H1 (cell line): ENCODE measurements around the gene PFDN4. TPM values are rescaled to one million over a fixed set of nuclear protein-coding genes. Genes with fewer than 3 reads are reported as not detected.
"Not testable (repeated sequence)": the region's sequence is repeated elsewhere in the genome, so short reads cannot be mapped to it uniquely, and the experiment has no call there.

ENCODE experiments used
- CTCF ChIA-PET: fragments of 300-600 bp; sonication (Branson Sonifier 250); formaldehyde crosslinking; loops from one replicate; lab custom pipeline; 2021; ENCODE audit not compliant: partially characterized antibody; lab: Charles Lee
- POLR2A ChIA-PET: fragments of 300-600 bp; sonication (Branson Sonifier 250); formaldehyde crosslinking; loops from one replicate; lab custom pipeline; 2021; ENCODE audit warnings: inconsistent platforms; ENCODE audit not compliant: partially characterized antibody; lab: Charles Lee
- DNase-seq, 2 experiments: peaks; one replicate each; pipeline versions ENCODE4 v3.0.0 to v3.0.0-alpha.2; 2010 to 2022; ENCODE audit warnings: low spot score in 2 of 2, low read depth in 1 of 2, mixed read lengths in 1 of 2
- FAIRE-seq: peaks from 2 replicates; lab custom pipeline; 2011; peaks lifted over from hg19 to GRCh38; lab: Jason Lieb, UNC
- H2AFZ ChIP-seq: 2 replicates; pipeline ENCODE4 v1.8.1; 2012; ENCODE audit warnings: low read length, inconsistent platforms
- H2AK5ac ChIP-seq: 2 replicates; pipeline ENCODE4 v1.6.1; 2013; ENCODE audit warnings: low read depth, low read length
- H2BK120ac ChIP-seq: replicated peaks from 2 replicates; pipeline ENCODE3; 2013; ENCODE audit warnings: low read depth, low read length, inconsistent platforms
- H2BK12ac ChIP-seq: 2 replicates; pipeline ENCODE4 v1.6.1; 2013; ENCODE audit warnings: low read depth, low read length
- H2BK15ac ChIP-seq: 2 replicates; pipeline ENCODE4 v1.6.1; 2013; ENCODE audit warnings: low read length
- H2BK20ac ChIP-seq: 2 replicates; pipeline ENCODE4 v1.6.1; 2013; ENCODE audit warnings: low read length
- H2BK5ac ChIP-seq: 2 replicates; pipeline ENCODE4 v1.6.1; 2013; ENCODE audit warnings: low read depth, low read length
- H3K14ac ChIP-seq: 2 replicates; pipeline ENCODE4 v1.6.1; 2013; ENCODE audit warnings: inconsistent platforms; ENCODE audit not compliant: insufficient read length
- H3K18ac ChIP-seq: 2 replicates; pipeline ENCODE4 v1.6.1; 2013; ENCODE audit warnings: low read length; ENCODE audit errors: extremely low read depth
- H3K23ac ChIP-seq: 2 replicates; pipeline ENCODE4 v1.6.1; 2013; ENCODE audit warnings: inconsistent platforms; ENCODE audit not compliant: insufficient read length
- H3K23me2 ChIP-seq: 2 replicates; pipeline ENCODE4 v1.6.1; 2013; ENCODE audit warnings: low read depth, low read length
- H3K27ac ChIP-seq: 2 replicates; pipeline ENCODE4 v1.6.1; 2011; ENCODE audit warnings: low read depth, low read length, inconsistent platforms
- H3K27me3 ChIP-seq, 4 experiments: replicated peaks in 1 of 4; 1 replicate in 1 of 4; 2 replicates in 3 of 4; pipeline versions ENCODE4 v1.6.1 to v1.8.1; 2011 to 2013; ENCODE audit warnings: low read length in 3 of 4, mild to moderate bottlenecking in 3 of 4, inconsistent platforms in 2 of 4, mixed read lengths in 2 of 4, moderate library complexity in 1 of 4; ENCODE audit not compliant: control insufficient read depth in 3 of 4, insufficient read depth in 3 of 4; ENCODE audit errors: extremely low read depth in 1 of 4
- H3K36me3 ChIP-seq, 4 experiments: 2 replicates each; pipeline versions ENCODE4 v1.6.1 to v1.8.1; 2011 to 2013; ENCODE audit warnings: mild to moderate bottlenecking in 4 of 4, low read length in 3 of 4, moderate library complexity in 2 of 4, control low read depth in 1 of 4, inconsistent platforms in 1 of 4; ENCODE audit not compliant: insufficient read depth in 4 of 4, control insufficient read depth in 2 of 4
- H3K4ac ChIP-seq: replicated peaks from 2 replicates; pipeline ENCODE3; 2013; ENCODE audit warnings: low read length, low read depth, mixed read lengths, inconsistent platforms; ENCODE audit not compliant: insufficient read length
- H3K4me1 ChIP-seq, 4 experiments: replicated peaks in 1 of 4; 1 replicate in 1 of 4; 2 replicates in 3 of 4; pipeline versions ENCODE4 v1.6.1 to v1.8.1; 2011 to 2013; ENCODE audit warnings: low read length in 3 of 4, inconsistent platforms in 2 of 4, mixed read lengths in 1 of 4; ENCODE audit not compliant: insufficient read depth in 4 of 4, control insufficient read depth in 3 of 4
- H3K4me2 ChIP-seq, 2 experiments: 2 replicates each; pipeline versions ENCODE4 v1.6.1 to v1.8.1; 2011 to 2013; ENCODE audit warnings: low read depth in 2 of 2, low read length in 2 of 2, control low read depth in 1 of 2, inconsistent platforms in 1 of 2, mild to moderate bottlenecking in 1 of 2; ENCODE audit not compliant: insufficient read depth in 1 of 2
- H3K4me3 ChIP-seq, 4 experiments: fragments of 200-600, 300-600 bp in 1 of 4; sonication (generic), shearing (Covaris generic), sonication (Bioruptor Twin) in 1 of 4; 2 replicates each; pipeline versions ENCODE4 v1.5.1 to v1.8.1; 2011 to 2016; ENCODE audit warnings: low read length in 4 of 4, low read depth in 3 of 4, control low read depth in 2 of 4, inconsistent platforms in 2 of 4, mild to moderate bottlenecking in 2 of 4, mixed read lengths in 1 of 4, moderate library complexity in 1 of 4; ENCODE audit not compliant: insufficient read depth in 2 of 4; ENCODE audit errors: extremely low read depth in 1 of 4
- H3K56ac ChIP-seq: replicated peaks from 2 replicates; pipeline ENCODE3; 2013; ENCODE audit warnings: low read depth, mild to moderate bottlenecking, mixed read lengths, low read length, inconsistent platforms; ENCODE audit not compliant: insufficient read length
- H3K79me1 ChIP-seq: 2 replicates; pipeline ENCODE4 v1.6.1; 2013; ENCODE audit warnings: low read depth, low read length, control low read depth
- H3K79me2 ChIP-seq, 2 experiments: 2 replicates each; pipeline versions ENCODE4 v1.6.1 to v1.8.1; 2012 to 2013; ENCODE audit warnings: low read length in 2 of 2, mild to moderate bottlenecking in 2 of 2, inconsistent platforms in 1 of 2; ENCODE audit not compliant: insufficient read depth in 2 of 2, control insufficient read depth in 1 of 2
- H3K9ac ChIP-seq, 4 experiments: replicated peaks in 1 of 4; 1 replicate in 1 of 4; 2 replicates in 3 of 4; pipeline versions ENCODE4 v1.6.1 to v1.8.1; 2011 to 2013; ENCODE audit warnings: low read depth in 3 of 4, low read length in 3 of 4, control low read depth in 2 of 4, mild to moderate bottlenecking in 2 of 4, moderate library complexity in 2 of 4, inconsistent platforms in 1 of 4; ENCODE audit errors: extremely low read depth in 1 of 4
- H3K9me3 ChIP-seq, 2 experiments: 2 replicates each; pipeline versions ENCODE4 v1.6.1 to v1.8.1; 2012 to 2013; ENCODE audit warnings: mild to moderate bottlenecking in 2 of 2, moderate library complexity in 2 of 2, control low read depth in 1 of 2, inconsistent platforms in 1 of 2, low read depth in 1 of 2, low read length in 1 of 2, mixed read lengths in 1 of 2; ENCODE audit not compliant: insufficient read depth in 2 of 2
- H4K20me1 ChIP-seq, 2 experiments: replicated peaks in 1 of 2; 2 replicates each; pipeline versions ENCODE3 to v1.8.1; 2011 to 2013; ENCODE audit warnings: inconsistent platforms in 2 of 2, low read length in 2 of 2, mild to moderate bottlenecking in 1 of 2; ENCODE audit not compliant: insufficient read depth in 2 of 2, control insufficient read depth in 1 of 2
- H4K5ac ChIP-seq: 2 replicates; pipeline ENCODE4 v1.6.1; 2013; ENCODE audit warnings: low read length, low read depth, mixed read lengths, inconsistent platforms; ENCODE audit not compliant: insufficient read length
- H4K8ac ChIP-seq: 2 replicates; pipeline ENCODE4 v1.8.0; 2013; ENCODE audit warnings: mild to moderate bottlenecking, moderate library complexity, low read length, inconsistent platforms; ENCODE audit not compliant: insufficient read depth; ENCODE audit errors: extremely low read depth
- H4K91ac ChIP-seq: replicated peaks from 2 replicates; pipeline ENCODE3; 2013; ENCODE audit warnings: low read length, mixed read lengths, inconsistent platforms; ENCODE audit not compliant: insufficient read length
- BACH1 ChIP-seq: IDR thresholded peaks from 2 replicates; pipeline ENCODE4 v1.6.1; 2012; ENCODE audit warnings: low read length, improper control_type of control experiment
- CBX8 ChIP-seq: fragments of 300-800, 300-1000 bp; sonication (generic); IDR thresholded peaks from 2 replicates; pipeline ENCODE4 v1.7.1; 2016; ENCODE audit warnings: low read depth, low read length, borderline replicate concordance
- CHD2 ChIP-seq: IDR thresholded peaks from 2 replicates; pipeline ENCODE4 v1.6.1; 2012; ENCODE audit warnings: low read length, improper control_type of control experiment
- GTF2F1 ChIP-seq: IDR thresholded peaks from 2 replicates; pipeline ENCODE4 v1.6.1; 2012; ENCODE audit warnings: low read depth, low read length, improper control_type of control experiment, borderline replicate concordance
- KDM1A ChIP-seq: fragments of 200-600, 300-600 bp; sonication (generic); IDR thresholded peaks from 2 replicates; pipeline ENCODE4 v1.7.1; 2016; ENCODE audit warnings: mild to moderate bottlenecking, low read length, borderline replicate concordance
- NRF1 ChIP-seq: IDR thresholded peaks from 2 replicates; pipeline ENCODE4 v1.6.1; 2011; ENCODE audit warnings: mild to moderate bottlenecking, low read depth, low read length, improper control_type of control experiment
- POLR2AphosphoS5 ChIP-seq: IDR thresholded peaks from 2 replicates; pipeline ENCODE4 v1.6.1; 2011; ENCODE audit warnings: low read depth, low read length
- WGBS, 2 experiments: shearing (Covaris generic) in 1 of 2; methylation state at CpG; one replicate each; pipeline versions ENCODE4 v1.1.6 to v1.1.7; 2013 to 2015; ENCODE audit warnings: low lambda C conversion rate in 2 of 2, mixed read lengths in 2 of 2, inconsistent platforms in 1 of 2, low coverage in 1 of 2, missing lambda C conversion rate in 1 of 2; ENCODE audit not compliant: insufficient replicate concordance in 2 of 2, insufficient coverage in 1 of 2, insufficient read length in 1 of 2; ENCODE audit errors: extremely low coverage in 1 of 2, missing lambda C conversion rate in 1 of 2; 5-methylcytosine and 5-hydroxymethylcytosine counted together
- polyA plus RNA-seq, 7 experiments: library from polyadenylated mRNA; depleted of rRNA in 3 of 7; stranded (reverse) in 5 of 7; unstranded in 2 of 7; fragments of >200 nt in 5 of 7; fragments of 200-250 nt in 2 of 7; gene quantifications; 1 replicate in 5 of 7; 2 replicates in 1 of 7; 4 replicates in 1 of 7; pipeline versions ENCODE4 v1.2.1 to v1.2.3, GENCODE V29; 2011 to 2013; ENCODE audit warnings: missing spikeins in 2 of 7, mixed read lengths in 2 of 7
- total RNA-seq: library from RNA; stranded (reverse); fragmentation: NEBNext Ultra II Directional; extraction: Animal tissue kit (Norgen Biotek cat#: 25700); gene quantifications from 2 replicates; pipeline ENCODE4 v1.2.1, GENCODE V29; 2021
- TF ChIP-seq, protein P1 (sequence below): IDR thresholded peaks from 2 replicates; pipeline ENCODE4 v1.6.1; 2012; ENCODE audit warnings: low read length, inconsistent platforms

The PFDN4 gene
- total and polyA plus RNA-seq, 2 of the 8 experiments (the other 6 are each of a cell fraction or from before 2014, with no cell fraction given) = 41.9 to 96.8 TPM

DNA sequence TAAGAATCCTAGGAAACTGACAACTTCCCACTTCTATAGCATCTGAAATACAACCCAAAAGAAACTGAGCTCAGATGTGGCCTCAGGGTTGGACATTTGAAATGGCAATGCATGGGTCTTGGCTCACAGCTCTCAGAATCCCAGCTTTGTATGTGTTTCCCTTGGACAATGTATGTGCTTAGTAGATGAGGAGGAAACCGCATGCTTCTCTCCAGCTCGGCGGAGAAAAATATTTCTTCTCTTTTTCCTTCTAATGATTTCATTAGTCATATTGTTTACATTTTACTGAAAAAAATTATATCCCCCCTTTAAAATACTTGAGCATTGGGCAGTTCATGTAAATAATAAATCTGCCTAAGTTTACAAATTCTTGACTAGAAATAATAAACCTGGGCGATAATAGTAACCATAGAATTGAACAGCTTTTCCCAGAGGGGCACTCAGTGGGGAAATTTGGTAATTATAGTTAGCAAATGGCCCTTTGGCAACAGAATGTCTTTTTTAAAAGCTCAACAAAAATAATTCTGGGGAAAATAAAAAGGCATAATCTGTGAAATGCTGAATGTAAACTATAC is 55.3 kb downstream of the PFDN4 start (continued):
- TF ChIP-seq, protein P1, sequence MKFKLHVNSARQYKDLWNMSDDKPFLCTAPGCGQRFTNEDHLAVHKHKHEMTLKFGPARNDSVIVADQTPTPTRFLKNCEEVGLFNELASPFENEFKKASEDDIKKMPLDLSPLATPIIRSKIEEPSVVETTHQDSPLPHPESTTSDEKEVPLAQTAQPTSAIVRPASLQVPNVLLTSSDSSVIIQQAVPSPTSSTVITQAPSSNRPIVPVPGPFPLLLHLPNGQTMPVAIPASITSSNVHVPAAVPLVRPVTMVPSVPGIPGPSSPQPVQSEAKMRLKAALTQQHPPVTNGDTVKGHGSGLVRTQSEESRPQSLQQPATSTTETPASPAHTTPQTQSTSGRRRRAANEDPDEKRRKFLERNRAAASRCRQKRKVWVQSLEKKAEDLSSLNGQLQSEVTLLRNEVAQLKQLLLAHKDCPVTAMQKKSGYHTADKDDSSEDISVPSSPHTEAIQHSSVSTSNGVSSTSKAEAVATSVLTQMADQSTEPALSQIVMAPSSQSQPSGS = no peak
- TF ChIP-seq KDM1A = no peak
- no peak for TF ChIP-seq NRF1
- TF ChIP-seq BACH1 = no peak
- no peak for TF ChIP-seq GTF2F1
- TF ChIP-seq CBX8 = no peak
- TF ChIP-seq CHD2 = no peak
- TF ChIP-seq POLR2AphosphoS5 = no peak

DNA sequence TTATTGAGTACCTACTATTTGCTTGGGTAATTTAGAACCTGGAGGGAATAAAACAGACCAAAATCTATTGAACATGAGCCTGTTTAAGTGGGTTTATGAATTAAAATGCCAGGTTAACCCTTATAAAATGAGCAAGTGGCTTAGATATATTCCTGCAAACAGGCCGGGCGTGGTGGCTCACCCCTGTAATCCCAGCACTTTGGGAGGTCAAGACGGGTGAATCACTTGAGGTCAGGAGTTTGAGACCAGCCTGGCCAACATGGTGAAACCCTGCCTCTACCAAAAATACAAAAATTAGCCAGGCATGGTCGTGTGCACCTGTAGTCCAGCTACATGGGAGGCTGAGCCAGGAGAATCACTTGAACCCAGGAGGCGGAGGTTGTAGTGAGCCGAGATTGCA is 57.9 kb downstream of the PFDN4 start:
- H4K20me1 ChIP-seq, H3K23me2 ChIP-seq, H3K23ac ChIP-seq, H3K9ac ChIP-seq, H3K27ac ChIP-seq, H2BK15ac ChIP-seq, H3K36me3 ChIP-seq, H3K79me2 ChIP-seq, DNase-seq, FAIRE-seq, H3K4me3 ChIP-seq, H3K56ac ChIP-seq, H2AK5ac ChIP-seq, H3K9me3 ChIP-seq, H3K18ac ChIP-seq, H2AFZ ChIP-seq, H3K4me2 ChIP-seq, H2BK120ac ChIP-seq, H3K4ac ChIP-seq, POLR2A ChIA-PET, H4K91ac ChIP-seq, H3K27me3 ChIP-seq, H3K79me1 ChIP-seq, H3K14ac ChIP-seq, H2BK5ac ChIP-seq, H2BK12ac ChIP-seq, CTCF ChIA-PET, H4K8ac ChIP-seq, H2BK20ac ChIP-seq, H4K5ac ChIP-seq: not testable (repeated sequence)
- 90% methylated on average over 6 of the region's 6 CpGs; no CpG with 5 or more reads in 1 of the 2 experiments for WGBS, 2 experiments
- peaks cover 4 to 17% (median 10%) of the 10 kb centered on the region in 4 experiments; a peak in 6 of 7 replicates for H3K4me1 ChIP-seq
